HG02981 (cell line): ENCODE measurements around the gene SRGAP2C.
"Not testable (repeated sequence)": the region's sequence is repeated elsewhere in the genome, so short reads cannot be mapped to it uniquely, and the experiment has no call there.

Experiments
- ATAC-seq: cut with Tn5 transposase; IDR thresholded peaks from one replicate; pipeline ENCODE4 v1.9.1; 2021; ENCODE audit warnings: mild to moderate bottlenecking, moderate library complexity; ENCODE audit not compliant: unreplicated experiment

SRGAP2C gene

DNA sequence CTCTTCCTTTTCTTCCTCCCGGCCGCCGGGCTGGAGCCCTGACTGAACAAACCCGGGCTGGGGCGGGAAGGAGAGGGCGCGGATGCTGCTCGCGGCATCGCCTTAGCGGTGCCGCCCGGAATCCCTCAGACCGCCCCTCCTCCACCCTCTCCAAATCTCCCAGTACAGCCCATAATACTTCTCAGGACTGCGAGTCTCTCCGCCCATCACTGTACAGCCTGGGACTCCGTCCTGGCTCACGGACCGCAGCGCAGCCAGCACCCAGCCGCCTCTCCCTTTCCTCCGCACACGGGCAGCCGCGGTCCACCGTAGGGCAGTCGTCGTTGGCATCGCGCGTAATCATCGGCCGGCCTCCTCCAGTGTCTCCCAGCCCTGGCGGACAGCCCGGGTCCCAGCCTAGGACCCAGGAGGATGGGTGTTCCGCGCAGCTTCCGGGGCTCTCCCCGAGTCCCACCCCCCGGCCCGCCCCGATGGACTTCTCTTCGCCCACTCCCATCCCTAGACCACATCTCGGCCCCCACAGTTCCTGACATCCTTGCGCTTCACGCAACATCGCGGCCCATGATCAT lies 449 bp downstream of the SRGAP2C start:
- ATAC-seq: not testable (repeated sequence)

DNA sequence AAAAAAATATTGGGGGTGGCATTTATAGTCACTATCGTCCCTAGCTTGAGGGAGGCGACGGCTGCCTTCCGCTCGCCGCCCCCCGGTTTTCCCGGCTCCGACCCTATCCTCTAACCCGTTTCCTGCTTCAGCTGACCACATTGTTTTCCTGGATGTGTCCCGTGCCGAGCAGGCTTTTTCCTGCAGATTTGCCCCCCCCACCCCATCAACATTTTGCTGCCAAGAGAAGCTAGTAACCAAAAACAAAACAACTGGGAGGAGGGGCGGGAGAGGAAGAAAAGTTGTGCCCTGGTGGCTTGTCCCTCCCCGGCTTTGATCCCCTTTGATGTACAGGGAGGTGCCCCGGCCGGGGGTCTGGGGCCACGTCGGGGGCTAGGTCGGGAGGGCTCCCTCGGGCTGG lies 1.4 kb downstream of the SRGAP2C start:
- not testable (repeated sequence) for ATAC-seq

DNA sequence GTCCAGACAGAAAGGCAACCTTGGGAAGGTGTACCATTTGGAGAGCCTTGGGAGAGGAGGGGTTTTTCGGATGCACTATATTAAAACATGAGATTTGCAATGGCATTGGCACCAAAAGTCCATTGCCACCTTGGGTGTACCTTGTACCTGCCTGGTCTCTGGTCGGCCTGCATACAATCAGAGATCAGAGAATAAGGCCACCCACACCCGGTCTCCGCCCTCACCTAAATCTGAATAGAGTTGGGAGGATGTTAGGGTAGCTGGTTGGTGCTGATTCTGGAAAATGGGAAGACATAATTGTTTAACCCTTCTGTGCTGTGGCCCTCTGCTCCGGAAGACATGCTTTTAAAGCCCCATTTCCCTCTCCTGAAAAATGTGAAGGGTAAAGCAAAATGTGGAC lies 3.1 kb downstream of the SRGAP2C start:
- not testable (repeated sequence) for ATAC-seq

DNA sequence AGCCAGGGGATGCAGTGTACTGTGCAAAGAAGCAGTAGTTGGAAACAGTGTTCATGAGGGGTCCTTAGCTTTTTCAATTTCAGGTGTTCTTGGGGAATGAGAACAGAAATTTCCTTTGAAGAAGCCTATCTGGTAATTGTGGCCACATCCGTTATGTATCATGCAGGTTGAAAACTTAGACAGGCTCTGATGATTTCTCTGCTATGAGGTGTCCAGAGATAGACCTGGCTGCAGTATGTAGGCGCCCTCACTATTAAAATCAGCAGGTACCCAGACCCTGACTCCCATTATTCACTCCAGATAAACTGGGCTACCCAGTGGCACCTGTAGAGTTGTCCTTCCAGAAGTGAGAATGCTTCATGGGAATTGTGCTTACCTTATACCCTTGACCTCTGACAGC lies 7.7 kb downstream of the SRGAP2C start:
- ATAC-seq: not testable (repeated sequence)

DNA sequence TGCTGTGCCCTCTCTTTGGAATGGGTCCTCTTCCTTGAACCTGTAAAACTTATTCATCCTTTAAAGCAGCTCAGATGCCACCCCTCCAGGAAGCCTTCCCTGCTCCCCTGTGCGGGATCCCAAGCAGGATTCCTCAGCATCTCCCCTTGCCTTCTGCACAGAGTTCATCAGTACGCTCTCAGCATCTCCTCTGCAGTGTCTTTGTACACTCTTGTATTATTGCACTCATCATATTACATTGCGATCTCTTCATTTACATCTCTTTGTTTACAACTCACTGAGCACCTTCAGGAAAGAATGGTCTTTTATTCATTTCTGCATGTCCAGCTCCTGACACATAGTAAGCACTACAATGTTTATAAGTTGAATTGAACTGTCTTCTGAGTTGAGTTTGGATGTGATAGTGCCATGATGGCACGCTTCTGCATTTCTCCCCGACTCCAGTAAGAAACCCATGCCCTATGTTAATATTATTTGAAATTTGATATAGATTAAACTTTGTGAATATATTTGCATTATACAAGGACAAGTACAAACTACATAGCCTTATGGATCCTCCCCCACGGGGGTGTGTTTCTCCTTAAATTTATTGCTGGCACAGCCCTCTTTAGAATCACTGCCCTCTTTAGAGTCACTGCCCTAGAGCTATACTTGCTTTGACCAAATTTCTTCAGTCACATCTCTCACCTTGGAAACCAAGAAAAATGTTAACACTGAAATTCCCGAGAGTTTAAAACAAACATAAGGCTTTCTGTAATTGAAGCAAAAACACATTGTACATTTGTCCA lies 12.5 kb downstream of the SRGAP2C start:
- not testable (repeated sequence) for ATAC-seq

DNA sequence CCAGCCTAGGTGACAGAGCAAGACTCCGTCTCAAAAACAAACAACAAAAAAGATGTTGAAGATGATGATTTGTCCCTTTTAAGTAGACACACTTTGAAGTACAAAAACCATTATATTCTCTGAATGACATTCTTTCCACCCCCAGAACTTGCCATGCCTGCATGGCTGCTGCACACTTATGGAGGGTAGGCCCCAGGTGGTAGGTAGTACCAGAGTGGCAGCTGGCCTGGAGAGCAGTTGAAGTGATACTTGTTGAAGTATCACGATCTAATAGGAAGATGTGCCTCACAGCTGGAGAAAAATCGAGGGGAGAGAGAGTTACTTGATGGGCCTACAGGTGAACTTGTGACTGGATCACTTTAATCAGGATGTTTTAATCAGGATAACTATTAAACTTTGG lies 15.0 kb downstream of the SRGAP2C start:
- not testable (repeated sequence) for ATAC-seq

DNA sequence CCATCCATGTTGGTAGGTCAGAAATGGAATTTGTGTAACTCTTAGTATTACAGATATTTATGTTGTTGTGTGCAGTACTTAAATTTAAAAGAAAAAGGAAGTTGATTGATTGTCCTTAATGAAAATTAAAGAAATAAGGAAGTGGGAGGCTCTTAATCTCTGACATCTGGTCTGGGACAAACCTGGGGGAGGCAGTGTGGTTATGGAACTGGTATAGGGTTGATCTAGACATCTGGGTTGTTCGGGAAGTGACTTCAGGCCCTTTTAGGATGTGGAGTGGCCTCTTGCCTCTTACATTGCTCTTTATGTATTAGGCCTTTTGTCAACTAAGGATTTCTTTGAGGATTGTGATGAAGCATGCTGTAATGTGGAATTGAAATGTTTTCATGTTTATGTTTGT lies 15.5 kb downstream of the SRGAP2C start:
- not testable (repeated sequence) for ATAC-seq

DNA sequence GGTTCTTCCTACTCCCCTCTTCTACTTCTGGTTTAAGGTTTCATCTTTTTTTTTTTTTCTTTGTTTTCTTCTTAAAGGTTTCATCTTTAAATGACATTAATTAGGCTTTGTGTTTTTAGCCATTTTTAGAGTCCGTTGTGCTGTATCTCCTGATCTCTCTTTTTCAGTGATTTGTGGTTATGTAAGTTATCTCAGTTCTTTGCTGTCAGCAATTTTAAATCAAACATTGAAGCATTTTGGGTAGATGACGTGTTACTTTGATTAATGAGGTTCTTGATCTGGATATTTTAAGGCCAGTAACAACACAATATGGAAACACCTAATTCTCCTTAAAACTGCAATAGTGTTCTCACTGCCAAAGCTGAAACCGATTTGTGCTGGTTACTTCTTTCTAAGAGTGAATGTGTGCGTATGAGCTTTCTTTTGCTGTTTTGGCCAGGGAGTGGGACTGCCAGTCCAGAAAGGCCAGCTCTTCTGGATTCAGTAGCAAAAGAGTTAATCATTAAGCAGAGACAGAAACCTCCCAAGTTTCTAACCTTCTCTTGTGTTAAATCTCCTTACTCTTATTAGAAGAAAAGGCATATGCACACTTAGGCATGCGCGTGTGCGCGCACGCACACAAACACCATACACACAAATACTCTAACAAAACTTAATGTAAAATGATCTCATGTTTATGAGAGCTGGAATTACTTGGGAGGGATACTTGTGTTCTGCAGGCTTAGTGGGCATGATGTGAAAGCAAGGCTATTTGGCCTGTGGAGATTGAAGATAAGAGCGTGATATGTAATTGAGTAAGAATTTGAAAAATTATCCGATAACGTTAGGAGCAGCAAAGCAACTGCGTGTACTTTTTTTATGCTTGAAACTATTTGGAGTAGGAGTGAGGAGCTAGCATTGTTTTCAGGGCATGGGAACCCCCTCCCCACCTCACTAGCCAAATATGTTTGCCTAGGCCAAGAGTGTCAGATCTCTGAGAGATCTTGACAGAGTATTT lies 16.5 kb downstream of the SRGAP2C start:
- not testable (repeated sequence) for ATAC-seq

DNA sequence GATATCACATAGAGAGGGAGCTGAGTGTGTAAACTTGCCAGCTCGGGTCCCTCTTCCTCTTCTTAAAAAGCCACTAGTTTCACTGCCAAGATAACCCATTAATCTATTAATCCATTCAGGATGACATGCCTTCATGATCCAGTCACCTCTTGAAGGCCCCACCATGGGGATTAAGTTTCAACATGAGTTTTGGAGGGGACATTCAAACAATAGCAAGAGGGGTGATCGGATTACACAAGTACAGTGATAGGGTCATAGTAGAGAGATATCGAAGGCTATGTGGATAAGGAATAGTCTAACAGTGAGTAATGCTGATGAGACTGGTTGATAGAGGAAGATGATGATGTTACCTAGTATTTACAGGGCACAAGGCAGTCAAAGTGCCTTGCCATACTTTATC lies 18.2 kb downstream of the SRGAP2C start:
- not testable (repeated sequence) for ATAC-seq

DNA sequence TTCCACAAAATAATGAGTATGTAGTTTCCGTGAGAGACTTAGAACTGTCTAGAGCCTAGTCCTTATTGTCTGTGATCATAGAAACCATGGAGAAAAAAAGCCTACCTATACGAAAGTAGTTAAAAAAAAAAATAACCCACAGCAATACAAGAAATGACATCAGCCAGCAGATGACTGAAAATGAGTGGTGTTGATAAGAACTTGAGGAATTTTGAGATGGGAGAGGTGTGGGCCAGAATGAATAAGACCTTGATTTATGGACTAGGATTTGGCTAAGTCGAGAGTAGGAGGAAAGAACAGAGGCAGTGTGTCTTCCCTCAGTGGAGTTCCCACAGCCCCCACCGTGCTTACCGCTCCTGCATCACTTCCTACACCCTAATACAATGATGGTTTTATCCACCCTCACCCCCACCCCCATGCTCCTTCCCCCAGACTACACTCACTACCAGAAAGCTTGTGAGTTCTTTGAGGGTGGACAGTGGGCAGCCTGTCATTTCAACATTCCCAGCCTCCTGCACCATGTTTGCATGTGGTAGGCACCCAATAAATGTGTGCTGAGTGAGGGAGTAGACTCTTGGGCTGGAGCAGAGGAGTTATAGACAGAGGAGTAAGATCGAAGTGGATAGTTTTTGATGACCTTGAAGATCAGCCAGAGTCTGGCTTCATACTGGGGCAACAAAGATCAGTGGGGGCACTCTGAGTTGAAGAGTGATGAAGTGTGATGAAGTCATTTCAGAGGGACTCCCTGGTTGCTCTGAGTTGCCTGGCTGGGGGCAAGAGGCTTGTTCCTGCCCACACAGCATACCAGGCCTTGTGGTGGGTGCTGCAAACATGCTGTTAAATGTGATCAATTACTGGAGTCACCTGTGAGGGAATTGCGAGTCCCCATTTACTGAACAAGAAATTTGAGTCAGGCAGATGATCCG lies 21.3 kb downstream of the SRGAP2C start:
- ATAC-seq: not testable (repeated sequence)

DNA sequence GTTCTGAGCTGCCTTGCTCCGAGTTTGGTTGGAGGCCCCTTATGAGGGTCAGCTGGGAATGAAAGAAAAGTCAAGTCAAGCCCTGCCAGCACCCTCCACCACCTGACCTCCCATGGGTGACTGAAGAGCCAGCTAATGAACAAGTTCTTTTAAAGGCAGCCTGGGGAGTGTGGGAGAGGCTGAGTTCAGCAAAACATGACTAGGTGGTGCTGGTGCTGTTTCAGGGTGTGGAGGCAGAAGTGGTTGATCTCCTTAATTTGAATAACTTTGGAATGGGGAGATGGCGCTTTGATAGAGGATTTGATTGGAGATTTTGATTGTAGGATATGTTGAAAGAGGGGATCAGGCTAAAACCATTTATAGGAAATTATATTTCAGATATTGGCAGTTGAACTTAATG lies 22.6 kb downstream of the SRGAP2C start:
- not testable (repeated sequence) for ATAC-seq

DNA sequence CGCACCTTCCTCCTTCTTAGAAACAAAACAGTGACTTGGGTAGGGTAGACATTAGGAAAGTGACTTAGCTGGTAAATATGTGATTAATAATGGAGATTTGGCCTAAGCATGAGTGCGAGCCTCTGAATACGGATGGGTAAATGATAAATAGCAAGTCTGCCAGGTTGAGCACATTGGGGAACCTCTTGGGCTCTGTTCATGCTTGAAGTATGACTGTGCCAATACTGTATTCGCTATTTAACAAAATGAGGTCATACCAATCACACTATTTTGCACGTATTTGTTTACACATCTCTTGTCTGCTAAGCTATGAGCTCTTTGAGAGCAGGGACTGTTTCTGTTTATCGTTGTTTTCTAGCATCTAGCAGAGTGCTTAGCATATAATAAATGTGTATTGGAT lies 23.6 kb downstream of the SRGAP2C start:
- not testable (repeated sequence) for ATAC-seq

DNA sequence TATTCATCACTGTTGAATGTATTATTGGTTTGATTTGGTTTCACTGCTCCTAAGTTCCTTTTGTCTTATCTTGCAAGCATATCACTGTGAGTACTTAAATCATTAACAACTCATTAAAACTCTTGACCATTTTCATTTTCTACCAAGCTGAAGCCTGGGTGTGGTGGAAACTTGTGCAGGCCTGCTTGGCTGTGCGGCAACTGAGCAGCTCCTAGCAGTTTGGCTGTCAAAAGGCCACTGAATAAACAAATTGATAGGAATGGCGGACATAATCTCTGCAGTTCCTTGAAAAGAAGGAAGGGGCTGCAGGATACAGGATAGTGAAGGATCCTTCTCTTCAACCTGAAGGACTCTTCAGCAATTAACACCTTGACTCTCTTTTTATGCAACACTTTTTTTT lies 26.0 kb downstream of the SRGAP2C start:
- not testable (repeated sequence) for ATAC-seq

DNA sequence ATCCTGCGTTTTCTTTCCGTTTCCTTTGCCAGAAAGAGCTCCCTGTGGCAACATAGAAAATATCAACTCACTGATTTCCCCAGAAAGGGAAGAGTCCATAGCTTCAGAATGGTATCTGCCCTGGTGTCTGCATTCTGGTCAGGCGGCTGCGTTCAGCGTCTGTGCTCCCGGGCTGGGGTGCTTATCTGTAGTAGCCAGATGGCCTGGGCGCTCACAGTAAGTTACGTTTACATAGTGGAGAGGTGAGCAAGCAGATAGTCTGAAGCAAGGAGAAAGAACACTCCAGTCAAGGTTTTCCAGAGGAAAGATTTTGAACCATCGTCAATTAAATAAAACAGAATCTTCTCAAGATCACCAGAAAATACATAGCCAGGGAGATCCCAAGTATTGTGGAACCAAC lies 28.7 kb downstream of the SRGAP2C start:
- ATAC-seq: not testable (repeated sequence)

DNA sequence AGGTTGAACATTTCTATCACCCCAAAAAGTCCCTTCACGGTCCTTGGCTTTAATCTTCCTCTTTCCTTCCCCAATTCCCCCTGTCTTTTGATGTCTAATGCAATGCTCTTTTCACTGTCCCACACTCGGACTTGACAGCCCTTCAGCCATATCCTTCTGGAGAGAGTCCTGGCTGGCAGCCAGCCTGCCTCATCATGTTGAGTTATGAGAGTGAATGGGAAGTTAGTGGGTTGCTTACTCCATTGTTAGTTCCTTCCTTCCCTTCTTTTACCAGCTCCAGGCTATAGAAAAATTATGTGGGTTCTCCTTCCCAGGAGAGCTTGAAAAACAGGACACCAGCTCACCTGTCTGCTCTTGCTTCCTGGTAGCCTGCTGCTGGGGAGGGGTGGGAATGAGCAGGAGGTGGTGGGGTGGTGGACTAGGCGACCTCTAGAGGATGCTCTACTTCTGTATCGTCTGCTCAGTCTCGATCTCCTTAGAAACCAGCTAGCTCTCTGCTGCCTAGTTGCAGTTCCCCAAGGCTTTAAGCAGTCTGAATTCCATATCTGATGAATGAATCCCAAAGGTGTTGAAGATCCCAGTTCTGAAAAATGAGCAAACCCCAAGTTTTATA lies 29.9 kb downstream of the SRGAP2C start:
- ATAC-seq: not testable (repeated sequence)

DNA sequence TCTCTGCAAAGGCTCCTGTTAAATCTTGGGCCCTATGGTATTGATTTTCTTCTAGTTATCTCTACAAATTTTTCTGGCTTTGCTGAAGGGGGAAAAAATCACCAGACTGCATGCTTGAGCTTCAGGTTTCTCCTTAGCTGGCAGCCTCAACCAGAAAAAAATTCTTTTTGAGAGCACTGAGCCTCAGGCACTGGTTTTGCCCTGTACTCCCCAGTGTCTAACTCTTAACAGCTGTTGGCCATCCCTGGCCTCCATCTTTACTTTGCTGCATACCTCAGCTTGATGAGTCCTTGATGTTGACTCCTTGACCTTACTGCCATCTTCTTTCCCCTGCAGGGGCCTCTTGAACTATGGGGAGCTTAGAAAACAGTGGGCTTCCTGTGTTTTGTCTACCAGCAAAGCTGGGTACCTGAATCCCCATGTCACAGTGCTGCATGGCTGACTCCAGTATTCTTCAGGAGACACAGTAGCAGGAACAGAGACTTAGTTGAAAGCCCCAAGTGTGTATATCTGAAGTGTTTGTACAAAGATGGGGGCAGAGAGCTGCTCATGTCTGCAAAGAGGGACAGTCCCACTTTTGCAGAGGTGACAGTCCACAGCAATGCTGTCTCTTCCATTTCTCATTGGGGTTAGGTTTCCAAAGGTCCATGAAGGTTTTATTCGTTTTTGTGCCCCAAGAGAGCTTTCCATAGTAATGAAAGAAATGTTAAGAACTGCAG lies 31.1 kb downstream of the SRGAP2C start:
- not testable (repeated sequence) for ATAC-seq

DNA sequence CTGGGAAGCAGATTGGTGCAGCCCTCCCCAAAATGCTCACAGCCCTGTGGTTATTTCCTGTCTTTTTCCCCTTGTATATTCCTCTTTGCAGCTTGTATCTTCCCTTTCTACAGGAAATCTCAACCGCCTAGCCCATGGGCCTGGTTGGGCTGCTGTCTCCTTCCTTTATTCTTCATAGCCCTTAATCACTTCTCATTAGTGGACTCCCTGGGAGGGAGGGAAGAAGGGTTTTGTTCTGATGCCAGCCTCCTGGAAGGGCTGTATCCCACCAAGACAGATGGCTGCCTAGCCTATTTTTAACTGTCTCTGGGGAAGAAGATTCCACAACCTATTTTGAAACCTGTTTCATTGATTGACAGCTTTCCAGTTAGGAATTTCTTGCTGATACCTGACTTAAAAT lies 31.9 kb downstream of the SRGAP2C start:
- not testable (repeated sequence) for ATAC-seq

DNA sequence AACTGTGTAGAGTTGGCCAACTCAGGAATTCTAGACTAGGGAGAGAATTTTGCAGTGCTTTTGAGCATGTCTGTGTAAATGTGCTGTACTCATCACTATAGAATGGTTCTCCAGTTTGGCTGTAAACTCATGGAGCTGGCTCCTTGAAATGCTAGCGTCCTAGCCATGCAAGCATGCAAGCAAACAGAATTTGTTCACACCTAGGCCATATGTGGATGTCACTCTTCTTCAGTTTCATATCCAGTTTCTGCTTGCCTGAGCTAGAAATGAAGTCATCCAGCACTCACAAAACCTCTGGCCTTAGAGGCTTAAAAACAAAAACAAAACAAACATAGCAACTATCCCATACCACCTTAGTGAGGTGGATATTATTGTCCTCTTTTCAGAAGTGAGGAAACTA lies 37.0 kb downstream of the SRGAP2C start:
- ATAC-seq: peak; percentile 49

DNA sequence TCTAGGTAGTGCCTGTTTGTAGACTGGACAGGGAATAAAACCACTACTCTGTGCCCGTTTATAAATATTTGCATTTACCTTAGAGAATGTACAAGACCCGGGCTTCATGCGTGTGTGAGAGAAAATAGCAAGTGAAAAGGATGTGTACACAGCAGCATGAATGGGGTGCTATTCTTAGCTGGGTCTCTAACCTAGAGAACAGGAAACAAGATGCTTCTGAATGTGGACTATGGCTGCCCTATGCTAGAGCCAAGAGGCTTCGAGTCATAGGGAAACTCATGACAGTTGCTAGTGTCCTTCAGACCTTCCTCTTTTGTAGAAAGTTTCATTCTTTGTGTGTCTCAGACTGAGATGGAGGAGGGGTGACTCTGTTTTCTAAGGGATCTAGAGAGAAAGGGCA lies 39.9 kb downstream of the SRGAP2C start:
- ATAC-seq: peak; percentile 99
